Measurements from ENCODE around the gene BMPR1A.

Gene BMPR1A

DNA sequence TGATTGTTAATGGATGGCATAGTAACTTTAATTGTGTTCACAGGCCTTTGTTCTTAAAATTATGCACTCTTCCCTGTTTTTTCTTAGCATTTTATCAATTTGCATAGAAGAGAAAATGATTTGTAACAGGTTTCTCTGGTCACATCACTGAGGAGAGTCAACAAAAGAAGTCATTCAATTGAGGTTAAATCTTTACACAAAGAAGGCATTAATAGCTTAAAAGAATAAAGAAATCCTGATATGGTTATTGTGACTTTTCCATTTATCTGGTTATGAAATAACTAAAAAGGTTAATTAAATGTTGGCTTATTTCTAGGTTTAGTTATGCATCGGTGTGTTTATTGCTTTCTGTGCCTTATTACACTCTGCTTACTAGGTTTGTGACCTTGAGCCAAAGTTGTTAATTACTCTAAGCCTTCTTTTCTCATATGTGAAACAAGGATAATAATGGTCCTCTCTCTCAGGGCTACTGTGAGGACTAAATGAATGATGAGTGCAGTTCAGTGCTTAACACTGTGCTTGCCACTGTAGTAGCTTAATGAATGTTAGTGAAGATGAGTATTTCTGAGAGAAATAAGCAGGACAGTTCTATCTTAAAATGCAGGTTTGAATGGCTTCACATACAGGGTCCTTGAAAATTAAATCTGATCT lies 12.1 kb downstream of the BMPR1A start:
- DNase-seq = no peak

DNA sequence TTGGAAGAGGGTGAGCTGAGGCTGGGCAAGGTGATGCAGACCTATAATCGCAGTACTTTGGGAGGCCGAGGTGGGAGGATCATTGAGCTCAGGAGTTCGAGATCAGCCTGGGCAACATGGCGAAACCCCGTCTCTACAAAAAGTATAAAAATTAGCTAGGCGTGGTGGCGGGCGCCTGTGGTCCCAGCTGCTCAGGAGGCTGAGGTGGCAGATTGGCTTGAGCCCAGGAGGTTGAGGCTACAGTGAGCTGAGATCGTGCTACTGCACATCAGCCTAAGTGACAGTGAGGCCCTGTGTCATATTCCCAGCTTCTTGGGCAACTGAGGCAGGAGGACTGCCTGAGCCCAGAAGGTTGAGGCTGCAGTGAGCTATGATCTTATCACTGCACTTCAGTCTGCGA lies 13.6 kb downstream of the BMPR1A start:
- no peak for DNase-seq

DNA sequence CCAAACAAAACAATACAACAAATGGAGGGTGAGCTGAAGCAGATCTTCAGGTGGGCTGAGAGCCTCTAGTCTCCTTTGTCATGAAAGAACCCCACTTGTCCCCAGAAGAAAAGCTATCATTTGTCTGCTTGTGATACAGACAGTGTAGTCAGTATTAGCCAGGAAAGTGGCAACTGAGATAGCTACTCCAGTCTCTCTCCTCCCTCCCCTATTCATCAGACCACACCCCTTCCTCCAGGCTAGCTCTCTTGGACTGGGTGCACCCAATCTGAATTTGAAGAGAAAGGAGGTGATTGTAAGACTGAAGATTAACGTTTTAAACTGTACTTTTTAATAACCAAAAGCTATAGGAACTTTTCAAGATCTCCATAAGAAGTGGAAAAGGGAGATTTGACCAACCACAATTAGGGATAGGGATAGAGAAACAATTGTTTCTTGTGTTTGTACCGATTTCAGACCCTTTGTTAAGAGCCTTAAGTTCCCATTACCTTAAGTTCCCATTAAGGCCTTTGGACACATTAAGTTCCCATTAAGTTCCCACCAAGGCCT lies 14.1 kb downstream of the BMPR1A start:
- no peak for DNase-seq

GRCh38 chr10:86773498-86773897 lies 17.1 kb downstream of the BMPR1A start:
- no peak for DNase-seq

DNA sequence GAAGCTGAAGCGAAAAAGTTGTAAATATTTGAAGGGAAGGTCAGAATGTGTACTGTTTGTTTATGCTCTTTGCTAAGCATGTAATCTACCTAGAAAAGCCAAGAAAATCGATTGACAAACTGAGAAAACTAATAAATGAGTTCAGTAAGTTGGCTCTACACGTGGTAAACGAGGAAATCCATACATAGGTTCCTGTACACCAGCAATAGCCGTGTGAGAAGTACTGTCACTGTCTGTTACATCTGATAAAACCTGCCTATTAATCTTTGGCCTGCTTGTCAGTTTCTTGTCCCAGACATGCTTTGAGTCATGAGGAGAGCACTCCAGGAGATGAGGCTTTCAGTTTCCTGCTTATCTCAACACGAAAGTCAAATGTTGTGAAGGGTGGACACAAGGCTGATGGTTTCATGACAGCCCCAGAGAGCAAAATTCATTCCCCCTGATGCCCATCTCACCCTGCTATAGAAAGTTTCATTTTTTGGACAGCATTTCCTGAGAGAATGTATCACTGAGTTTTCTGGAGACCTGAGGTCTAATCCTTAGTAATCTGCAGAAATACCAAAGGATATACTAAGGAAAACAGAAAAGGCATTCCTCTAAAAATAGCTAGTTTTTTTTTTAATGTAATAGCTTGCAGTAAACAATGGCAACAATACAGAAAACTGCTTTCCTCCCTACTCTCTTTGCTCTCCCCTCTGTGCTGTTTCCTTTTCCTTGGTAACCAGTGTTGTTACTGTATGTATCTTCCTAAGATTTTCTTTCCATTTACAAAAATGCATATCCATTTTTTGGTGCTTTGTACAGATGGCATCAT lies 18.8 kb downstream of the BMPR1A start:
- DNase-seq = no peak

GRCh38 chr10:86775870-86776180 lies 19.4 kb downstream of the BMPR1A start:
- DNase-seq = no peak

- DNase-seq = no peak
Measured at GRCh38 chr10:86779220-86780017, 23.0 kb downstream of the BMPR1A start.

- DNase-seq = no peak
Measured at GRCh38 chr10:86782701-86783418, 26.4 kb downstream of the BMPR1A start.

GRCh38 chr10:86785037-86785436 lies 28.6 kb downstream of the BMPR1A start:
- no peak for DNase-seq

DNA sequence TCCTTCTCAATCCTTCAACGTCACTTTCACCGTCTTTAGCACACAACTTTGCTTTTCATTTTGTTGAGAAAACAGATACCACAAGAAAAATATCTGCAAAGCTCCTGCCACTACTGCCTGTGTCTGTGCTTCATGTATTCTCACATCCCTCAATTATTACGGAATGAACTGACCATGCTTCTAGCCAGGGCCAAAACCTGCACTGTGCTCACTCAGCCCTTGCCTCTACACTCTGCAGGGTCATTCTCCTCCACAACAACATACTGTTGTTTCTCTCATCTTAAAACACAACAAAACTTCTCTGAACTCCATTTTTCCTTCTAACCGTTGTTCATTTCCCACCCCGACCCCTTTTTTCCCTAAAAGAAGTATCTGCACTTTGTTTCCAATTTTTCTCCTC lies 29.5 kb downstream of the BMPR1A start:
- DNase-seq = no peak

DNA sequence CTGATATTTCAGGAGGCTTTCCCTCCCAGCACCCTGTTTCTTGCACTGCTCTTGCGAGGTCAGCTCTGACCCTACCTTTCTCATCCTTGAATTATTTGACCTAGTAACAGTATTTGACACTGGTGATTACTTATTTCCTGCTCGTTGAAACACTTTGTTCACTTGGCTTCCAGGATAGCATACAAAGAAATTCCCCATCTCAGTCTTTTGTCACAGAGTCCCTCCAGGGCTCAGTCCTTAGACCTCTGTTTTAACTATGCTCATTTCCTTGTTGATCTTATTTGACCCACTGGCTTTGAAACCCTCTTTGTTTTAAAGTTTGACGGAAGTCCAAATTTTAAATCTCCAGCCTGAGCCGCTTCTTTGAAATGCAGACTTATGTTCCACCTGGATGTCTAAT lies 29.9 kb downstream of the BMPR1A start:
- no peak for DNase-seq

- DNase-seq = no peak
Measured at GRCh38 chr10:86790394-86790793, 34.0 kb downstream of the BMPR1A start.

GRCh38 chr10:86792461-86793167 lies 36.2 kb downstream of the BMPR1A start:
- DNase-seq = no peak

GRCh38 chr10:86793696-86794095 lies 37.3 kb downstream of the BMPR1A start:
- no peak for DNase-seq

GRCh38 chr10:86795353-86795752 lies 38.9 kb downstream of the BMPR1A start:
- no peak for DNase-seq

GRCh38 chr10:86798025-86798424 lies 41.6 kb downstream of the BMPR1A start:
- DNase-seq = no peak

GRCh38 chr10:86798611-86799010 lies 42.2 kb downstream of the BMPR1A start:
- DNase-seq = no peak

DNA sequence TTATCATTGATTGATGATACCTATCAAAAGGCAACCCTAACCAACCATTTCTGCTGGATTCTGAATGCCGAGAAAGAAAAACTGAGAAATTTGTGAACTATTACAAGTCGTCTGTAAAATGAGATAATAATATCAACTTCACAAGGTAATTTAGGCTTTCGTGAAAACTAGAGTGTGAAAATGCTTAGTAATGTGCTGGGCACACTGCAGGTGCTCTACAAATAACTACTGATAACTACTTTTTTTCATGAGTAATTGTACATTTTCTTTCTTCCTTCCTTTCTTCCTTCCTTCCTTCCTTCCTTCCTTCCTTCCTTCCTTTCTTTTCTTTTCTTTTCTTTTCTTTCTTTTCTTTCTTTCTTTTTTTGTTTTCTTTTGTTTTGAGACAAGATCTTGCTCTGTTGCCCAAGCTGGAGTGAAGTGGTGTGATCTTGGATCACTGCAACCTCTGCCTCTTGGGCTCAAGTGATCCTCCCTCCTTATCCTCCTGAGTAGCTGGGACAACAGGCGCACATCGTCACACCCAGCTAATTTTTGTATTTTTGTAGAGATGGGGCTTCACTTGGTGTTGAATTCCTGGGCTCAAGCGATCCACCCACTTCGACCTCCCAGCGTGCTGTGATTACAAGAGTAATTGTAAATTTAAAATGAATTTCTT lies 42.9 kb downstream of the BMPR1A start:
- DNase-seq = no peak

DNA sequence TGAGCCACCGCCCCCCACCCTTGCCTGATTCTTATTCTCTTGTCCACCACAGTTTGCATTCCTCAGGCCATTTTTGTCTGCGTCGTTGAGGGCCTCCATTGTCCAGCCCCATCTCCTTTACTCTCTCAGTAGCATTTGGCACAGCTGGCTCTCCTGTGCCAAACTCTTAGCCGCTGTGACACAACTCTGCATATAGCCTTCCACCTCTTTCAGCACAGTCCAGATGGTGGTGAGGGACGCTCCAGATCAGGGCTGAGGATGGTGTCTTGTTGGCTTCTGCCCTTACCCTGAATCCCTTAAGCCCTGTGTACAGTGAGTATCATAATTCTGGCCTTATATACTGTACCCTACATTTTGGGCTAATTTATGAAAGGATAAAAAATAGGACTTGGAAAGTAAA lies 45.6 kb downstream of the BMPR1A start:
- DNase-seq = no peak

DNA sequence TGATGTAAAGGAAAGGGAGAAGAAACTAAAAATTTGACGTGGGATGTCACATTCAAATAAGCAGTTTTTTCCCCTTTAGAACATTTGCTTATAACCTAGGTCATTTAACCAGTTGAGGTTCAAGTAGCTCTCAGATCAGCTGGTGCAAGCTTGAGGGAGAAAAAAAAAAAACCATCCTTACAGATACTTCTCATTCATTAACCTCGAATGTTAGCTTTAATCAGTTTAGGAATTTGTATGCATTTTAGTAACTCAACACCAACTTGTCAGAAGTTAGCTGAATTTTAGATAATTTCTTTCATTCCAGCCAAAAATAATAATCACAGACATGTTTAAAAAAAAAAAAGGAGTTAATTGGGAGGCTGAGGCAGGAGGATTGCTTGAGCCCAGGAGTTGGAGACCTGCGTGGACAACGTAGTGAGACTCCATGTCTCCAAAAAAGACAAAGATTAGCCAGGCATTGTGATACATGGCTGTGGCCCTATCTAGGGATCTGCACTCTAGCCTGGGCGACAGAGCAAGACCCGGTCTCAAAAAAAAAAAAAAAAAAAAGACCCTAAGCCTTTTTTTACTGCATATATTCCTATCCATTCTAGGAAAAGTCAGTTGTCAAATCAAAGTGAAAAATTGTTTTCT lies 46.2 kb downstream of the BMPR1A start:
- DNase-seq = no peak

GRCh38 chr10:86803156-86803555 lies 46.7 kb downstream of the BMPR1A start:
- no peak for DNase-seq

Measured in activated CD8-positive, alpha-beta memory T cell treated with anti-CD3 and anti-CD28 coated beads for 24 hours (primary cell).